UCSD-AML1 (cell line): ENCODE data around the gene AGAP1.
"Not testable (repeated sequence)": the region's sequence is repeated elsewhere in the genome, so short reads cannot be mapped to it uniquely, and the experiment has no call there.

Experiments
- DNase-seq: peaks from one replicate; lab custom pipeline; 2025; ENCODE audit not compliant: unreplicated experiment; lab: John Stamatoyannopoulos, UW

AGAP1 gene

GRCh38 chr2:236073867-236074655 is 580.2 kb downstream of the AGAP1 start:
- no peak for DNase-seq

- no peak for DNase-seq
Measured at GRCh38 chr2:236075802-236076201, 582.0 kb downstream of the AGAP1 start.

GRCh38 chr2:236078297-236079255 is 584.7 kb downstream of the AGAP1 start:
- no peak for DNase-seq

GRCh38 chr2:236080412-236080811 is 586.6 kb downstream of the AGAP1 start:
- DNase-seq, result no peak

- DNase-seq, result no peak
Measured at GRCh38 chr2:236081171-236081570, 587.3 kb downstream of the AGAP1 start.

- no peak for DNase-seq
Measured at GRCh38 chr2:236082061-236082460, 588.2 kb downstream of the AGAP1 start.

- DNase-seq, result no peak
Measured at GRCh38 chr2:236083934-236084333, 590.1 kb downstream of the AGAP1 start.

- no peak for DNase-seq
Measured at GRCh38 chr2:236085211-236085610, 591.4 kb downstream of the AGAP1 start.

GRCh38 chr2:236085647-236086046 is 591.8 kb downstream of the AGAP1 start:
- DNase-seq, result no peak

- DNase-seq, result no peak
Measured at GRCh38 chr2:236086403-236086970, 592.6 kb downstream of the AGAP1 start.

GRCh38 chr2:236086971-236087465 is 593.2 kb downstream of the AGAP1 start:
- no peak for DNase-seq

- no peak for DNase-seq
Measured at GRCh38 chr2:236088368-236089057, 594.7 kb downstream of the AGAP1 start.

GRCh38 chr2:236089271-236090026 is 595.6 kb downstream of the AGAP1 start:
- no peak for DNase-seq

- no peak for DNase-seq
Measured at GRCh38 chr2:236090027-236090382, 596.2 kb downstream of the AGAP1 start.

- DNase-seq, result not testable (repeated sequence)
Measured at GRCh38 chr2:236090826-236091225, 597.0 kb downstream of the AGAP1 start.

GRCh38 chr2:236092714-236093113 is 598.9 kb downstream of the AGAP1 start:
- DNase-seq, result no peak

- DNase-seq, result no peak
Measured at GRCh38 chr2:236093134-236093533, 599.3 kb downstream of the AGAP1 start.

- no peak for DNase-seq
Measured at GRCh38 chr2:236095504-236095903, 601.7 kb downstream of the AGAP1 start.

- DNase-seq, result no peak
Measured at GRCh38 chr2:236101311-236101950, 607.6 kb downstream of the AGAP1 start.

GRCh38 chr2:236102971-236103370 is 609.1 kb downstream of the AGAP1 start:
- DNase-seq, result no peak
